GM12891 (cell line): ENCODE results near the gene AMFR.

Source experiments
- PAX5 ChIP-seq: IDR thresholded peaks from 2 replicates; pipeline ENCODE4 v1.6.1; 2011; ENCODE audit warnings: low read length, moderate library complexity, mild to moderate bottlenecking; ENCODE audit not compliant: insufficient read depth, severe bottlenecking
- POLR2A ChIP-seq: IDR thresholded peaks from 2 replicates; pipeline ENCODE4 v1.6.1; 2011; ENCODE audit warnings: low read depth, low read length, control low read depth
- POLR2AphosphoS5 ChIP-seq: IDR thresholded peaks from 2 replicates; pipeline ENCODE4 v1.6.1; 2011; ENCODE audit warnings: low read depth, low read length, control low read depth
- POU2F2 ChIP-seq: IDR thresholded peaks from 2 replicates; pipeline ENCODE4 v1.6.1; 2011; ENCODE audit warnings: low read depth, mild to moderate bottlenecking, control low read depth, low read length, moderate library complexity
- TAF1 ChIP-seq: IDR thresholded peaks from 2 replicates; pipeline ENCODE4 v1.6.1; 2011; ENCODE audit warnings: low read depth, low read length, control low read depth

DNA sequence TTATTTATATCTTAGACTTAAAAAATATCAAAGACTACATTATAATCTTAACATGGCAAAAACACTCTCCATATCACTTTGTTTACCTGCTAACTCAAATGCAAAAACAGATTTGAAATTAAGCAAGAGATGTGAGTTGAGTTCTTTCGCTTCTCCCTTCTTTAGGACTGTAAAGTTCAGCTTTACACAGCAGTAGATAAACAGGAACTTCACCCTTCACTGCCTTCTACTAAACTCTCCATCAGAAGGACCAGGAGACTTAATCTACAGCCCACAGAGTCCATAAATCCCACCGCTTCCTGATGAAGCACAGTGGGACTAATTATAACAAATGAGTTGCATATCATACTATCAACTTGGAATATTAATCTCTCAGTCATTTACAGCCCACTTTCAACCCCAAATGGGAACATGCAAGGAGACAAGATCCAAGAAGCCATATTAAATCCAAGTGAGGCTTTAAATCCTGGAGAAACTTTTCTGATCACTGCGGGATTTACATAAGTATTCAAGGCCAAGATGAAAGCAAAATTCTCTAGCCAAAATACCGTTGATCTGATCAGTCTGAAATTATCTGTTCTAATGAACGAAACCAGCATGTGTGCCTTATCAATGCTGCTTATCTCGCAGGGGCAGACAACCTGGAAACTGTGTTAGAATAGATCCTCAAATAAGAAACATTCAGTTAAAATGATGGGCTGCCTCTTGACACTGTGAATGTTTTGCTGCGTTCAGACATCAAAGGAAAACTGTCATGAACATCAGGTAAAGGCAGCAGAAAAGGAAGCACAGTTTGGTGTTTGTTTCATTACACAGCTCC, 1.6 kb downstream of the AMFR start:
- no peak for TF ChIP-seq POLR2A
- TF ChIP-seq TAF1, result no peak
- TF ChIP-seq POLR2AphosphoS5, result no peak
- no peak for TF ChIP-seq POU2F2
- TF ChIP-seq PAX5, result no peak
